Measurements from ENCODE around the gene EVI5.

GRCh38 chr1:92831762-92832536 is 47.0 kb upstream of the EVI5 start, which contains the start of gene RPL5:
- TF ChIP-seq, protein P1, sequence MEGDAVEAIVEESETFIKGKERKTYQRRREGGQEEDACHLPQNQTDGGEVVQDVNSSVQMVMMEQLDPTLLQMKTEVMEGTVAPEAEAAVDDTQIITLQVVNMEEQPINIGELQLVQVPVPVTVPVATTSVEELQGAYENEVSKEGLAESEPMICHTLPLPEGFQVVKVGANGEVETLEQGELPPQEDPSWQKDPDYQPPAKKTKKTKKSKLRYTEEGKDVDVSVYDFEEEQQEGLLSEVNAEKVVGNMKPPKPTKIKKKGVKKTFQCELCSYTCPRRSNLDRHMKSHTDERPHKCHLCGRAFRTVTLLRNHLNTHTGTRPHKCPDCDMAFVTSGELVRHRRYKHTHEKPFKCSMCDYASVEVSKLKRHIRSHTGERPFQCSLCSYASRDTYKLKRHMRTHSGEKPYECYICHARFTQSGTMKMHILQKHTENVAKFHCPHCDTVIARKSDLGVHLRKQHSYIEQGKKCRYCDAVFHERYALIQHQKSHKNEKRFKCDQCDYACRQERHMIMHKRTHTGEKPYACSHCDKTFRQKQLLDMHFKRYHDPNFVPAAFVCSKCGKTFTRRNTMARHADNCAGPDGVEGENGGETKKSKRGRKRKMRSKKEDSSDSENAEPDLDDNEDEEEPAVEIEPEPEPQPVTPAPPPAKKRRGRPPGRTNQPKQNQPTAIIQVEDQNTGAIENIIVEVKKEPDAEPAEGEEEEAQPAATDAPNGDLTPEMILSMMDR (IDR thresholded peaks at IDR 0.05), result peak; percentile 76 to 98 (median 90)
- TF ChIP-seq POLR2A (IDR thresholded peaks at IDR 0.05), result peak; percentile 79 to 96

All from thyroid gland (tissue), 4 donors.